ENCODE results near the gene RPS6KA4.

DNA sequence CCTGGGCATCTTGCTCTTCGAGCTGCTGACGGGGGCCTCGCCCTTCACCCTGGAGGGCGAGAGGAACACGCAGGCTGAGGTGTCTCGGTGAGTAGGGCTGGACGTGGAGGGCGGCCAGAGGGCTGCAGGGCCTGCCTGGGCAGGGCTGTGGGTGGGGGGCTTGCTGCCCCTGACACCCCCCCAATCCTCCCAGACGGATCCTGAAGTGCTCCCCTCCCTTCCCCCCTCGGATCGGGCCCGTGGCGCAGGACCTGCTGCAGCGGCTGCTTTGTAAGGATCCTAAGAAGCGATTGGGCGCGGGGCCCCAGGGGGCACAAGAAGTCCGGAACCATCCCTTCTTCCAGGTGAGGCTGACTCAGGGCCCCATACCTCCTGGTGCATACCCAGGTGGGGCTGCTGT, 2.7 kb downstream of the RPS6KA4 start:
- TF ChIP-seq HDGF (IDR thresholded peaks at IDR 0.05; ENCODE audit: borderline replicate concordance) (no peak), NFRKB (IDR thresholded peaks at IDR 0.05) (no peak)
- TF ChIP-seq, protein P1, sequence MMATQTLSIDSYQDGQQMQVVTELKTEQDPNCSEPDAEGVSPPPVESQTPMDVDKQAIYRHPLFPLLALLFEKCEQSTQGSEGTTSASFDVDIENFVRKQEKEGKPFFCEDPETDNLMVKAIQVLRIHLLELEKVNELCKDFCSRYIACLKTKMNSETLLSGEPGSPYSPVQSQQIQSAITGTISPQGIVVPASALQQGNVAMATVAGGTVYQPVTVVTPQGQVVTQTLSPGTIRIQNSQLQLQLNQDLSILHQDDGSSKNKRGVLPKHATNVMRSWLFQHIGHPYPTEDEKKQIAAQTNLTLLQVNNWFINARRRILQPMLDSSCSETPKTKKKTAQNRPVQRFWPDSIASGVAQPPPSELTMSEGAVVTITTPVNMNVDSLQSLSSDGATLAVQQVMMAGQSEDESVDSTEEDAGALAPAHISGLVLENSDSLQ (IDR thresholded peaks at IDR 0.05), result no peak

All from HEK293T (cell line).